CD4-positive, alpha-beta memory T cell (primary cell): ENCODE data around the gene ZNF416. TPM values are rescaled to one million over a fixed set of nuclear protein-coding genes. Genes with fewer than 3 reads are reported as not detected.

ENCODE experiments used
- CTCF ChIA-PET: fragments of 350-600 bp; sonication (Branson Sonifier 250); formaldehyde crosslinking; loops from one replicate; lab custom pipeline; 2021; ENCODE audit warnings: inconsistent platforms; ENCODE audit not compliant: partially characterized antibody; lab: Charles Lee
- POLR2A ChIA-PET: fragments of 350-600 bp; sonication (Branson Sonifier 250); formaldehyde crosslinking; loops from one replicate; lab custom pipeline; 2021; ENCODE audit not compliant: partially characterized antibody; lab: Charles Lee
- DNase-seq, 5 donors: peaks; one replicate each; pipeline versions ENCODE4 v3.0.0 to v3.0.0-alpha.2; 2020 to 2022; ENCODE audit warnings: mixed read lengths in 1 of 5
- H3K27ac ChIP-seq: one replicate; pipeline ENCODE4 v1.7.0; 2013; ENCODE audit warnings: low read depth, low read length
- H3K27me3 ChIP-seq: 2 replicates; pipeline ENCODE4 v1.7.0; 2013; ENCODE audit warnings: mild to moderate bottlenecking, low read length, moderate library complexity; ENCODE audit not compliant: insufficient read depth
- H3K36me3 ChIP-seq: 2 replicates; pipeline ENCODE4 v1.7.0; 2013; ENCODE audit warnings: mild to moderate bottlenecking, low read length, moderate library complexity; ENCODE audit not compliant: insufficient read depth
- H3K4me1 ChIP-seq: 2 replicates; pipeline ENCODE4 v1.7.0; 2013; ENCODE audit warnings: mild to moderate bottlenecking, low read length, moderate library complexity; ENCODE audit not compliant: insufficient read depth
- H3K4me3 ChIP-seq, 2 donors: one replicate each; pipeline ENCODE4 v1.7.0; 2013; ENCODE audit warnings: low read length in 2 of 2, mild to moderate bottlenecking in 1 of 2
- H3K9me3 ChIP-seq, 2 donors: one replicate each; pipeline ENCODE4 v1.7.0; 2013; ENCODE audit warnings: low read length in 2 of 2, control low read depth in 1 of 2; ENCODE audit not compliant: control insufficient read depth in 1 of 2
- H3K27ac Mint-ChIP-seq, 7 donors: one replicate each; pipeline ENCODE4 v1.8.0; 2020 to 2021; ENCODE audit warnings: mixed read lengths in 7 of 7, mild to moderate bottlenecking in 6 of 7, inconsistent platforms in 3 of 7, moderate library complexity in 3 of 7
- H3K27me3 Mint-ChIP-seq, 2 donors: one replicate each; pipeline ENCODE4 v1.8.0; 2020 to 2021; ENCODE audit warnings: mixed read lengths in 2 of 2
- H3K36me3 Mint-ChIP-seq, 2 donors: one replicate each; pipeline ENCODE4 v1.8.0; 2020 to 2021; ENCODE audit warnings: mixed read lengths in 2 of 2, inconsistent platforms in 1 of 2, mild to moderate bottlenecking in 1 of 2
- H3K4me1 Mint-ChIP-seq, 4 donors: one replicate each; pipeline ENCODE4 v1.8.0; 2020 to 2021; ENCODE audit warnings: mixed read lengths in 4 of 4, mild to moderate bottlenecking in 1 of 4
- H3K4me3 Mint-ChIP-seq, 8 donors: one replicate each; pipeline ENCODE4 v1.8.0; 2020 to 2021; ENCODE audit warnings: mixed read lengths in 8 of 8, mild to moderate bottlenecking in 7 of 8, moderate library complexity in 6 of 8, inconsistent platforms in 3 of 8
- H3K9me3 Mint-ChIP-seq, 8 donors: one replicate each; pipeline ENCODE4 v1.8.0; 2020 to 2021; ENCODE audit warnings: mixed read lengths in 8 of 8, mild to moderate bottlenecking in 5 of 8, inconsistent platforms in 3 of 8, moderate library complexity in 1 of 8
- intact Hi-C: fragments of 100-400 bp; cut with micrococcal nuclease; formaldehyde crosslinking; loops from one replicate; pipeline ENCODE4 v1.15.1; 2023
- polyA plus RNA-seq, 2 donors: library from polyadenylated mRNA; unstranded; fragments of 300-500 nt; fragmentation: Illumina TruSeq; gene quantifications; one replicate each; pipeline ENCODE4 v1.2.3, GENCODE V29; 2021
- total RNA-seq, 2 experiments: library from RNA; stranded (reverse); gene quantifications; one replicate each; pipeline ENCODE4 v1.2.3, GENCODE V29; 2021

The ZNF416 gene
- total and polyA plus RNA-seq, 4 experiments from 2014 or later, result 4.6 to 13.9 (median 10.2) TPM

DNA sequence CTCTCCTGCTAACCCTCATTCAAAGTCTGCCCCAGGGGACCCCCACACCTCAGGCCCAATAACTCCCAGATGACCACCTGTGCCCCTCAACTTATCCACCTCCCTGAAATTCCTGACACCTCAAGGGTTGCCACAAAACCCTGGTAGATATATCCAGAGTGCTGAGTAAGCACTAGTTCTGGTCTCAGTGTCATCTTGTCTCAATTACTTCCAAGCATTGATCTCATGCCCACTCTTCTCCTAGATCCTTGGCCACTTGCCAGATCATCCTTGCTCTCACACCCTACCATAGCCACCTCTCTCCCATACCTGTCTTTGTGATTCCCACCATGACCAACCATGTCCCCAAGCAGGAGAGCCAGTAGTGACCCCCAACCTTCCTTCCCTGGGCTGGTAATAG is 2.0 kb downstream of the ZNF416 start:
- peak overlapping the region in 6 of 8 donors; percentile 29 to 67 (median 57) for H3K4me3 Mint-ChIP-seq
- Histone ChIP-seq H3K27me3 (no peaks in the 10 kb centered on the region), H3K4me3 (no peak overlapping the region), H3K9me3 (peaks cover 0 to 50% of the 10 kb centered on the region in 2 donors), H3K4me1 (peaks cover 17% of the 10 kb centered on the region), H3K27ac (no peak overlapping the region), H3K36me3 (peaks cover 39% of the 10 kb centered on the region)
- peaks cover 17 to 34% (median 19%) of the 10 kb centered on the region in 4 donors for H3K4me1 Mint-ChIP-seq
- H3K36me3 Mint-ChIP-seq, result peaks cover 65 to 66% of the 10 kb centered on the region in 2 donors
- intact Hi-C loops, result no loop called here
- H3K9me3 Mint-ChIP-seq, result peaks cover 7 to 78% (median 71%) of the 10 kb centered on the region in 8 donors
- no peak for DNase-seq
- ChIA-PET CTCF (no interaction called here), POLR2A (interaction anchor here (0.6 to 1.0 kb wide), 2 partner anchors 170 to 405 kb away, joined by 3 read pairs; partner anchors contain the start of gene ZNF776)
- peak overlapping the region in 2 of 7 donors; percentile 37 to 47 for H3K27ac Mint-ChIP-seq
- H3K27me3 Mint-ChIP-seq, result no peaks in the 10 kb centered on the region

DNA sequence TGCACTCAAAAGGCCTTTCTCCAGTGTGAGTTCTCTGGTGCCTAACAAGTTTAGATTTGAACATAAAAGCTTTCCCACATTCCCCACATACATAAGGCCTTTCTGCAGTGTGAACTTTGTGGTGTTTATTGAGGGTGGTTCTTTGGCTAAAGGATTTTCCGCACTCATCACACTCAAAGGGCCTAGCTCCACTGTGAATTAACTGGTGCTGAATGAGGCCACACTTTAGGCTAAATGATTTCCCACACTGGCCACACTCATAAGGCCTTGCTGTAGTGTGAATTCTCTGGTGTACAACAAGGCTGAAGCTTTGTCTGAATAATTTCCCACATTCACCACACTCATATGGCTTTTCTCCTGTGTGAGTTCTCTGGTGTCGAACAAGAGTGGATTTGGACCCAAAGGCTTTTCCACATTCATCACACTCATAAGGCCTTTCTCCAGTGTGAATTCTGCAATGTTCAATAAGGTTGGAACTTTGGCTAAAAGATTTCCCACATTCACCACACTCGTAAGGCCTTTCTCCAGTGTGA is 6.2 kb downstream of the ZNF416 start:
- no peak overlapping the region for H3K27ac Mint-ChIP-seq
- DNase-seq, result no peak
- peaks cover 7 to 94% (median 92%) of the 10 kb centered on the region in 8 donors for H3K9me3 Mint-ChIP-seq
- ChIA-PET POLR2A (no interaction called here), CTCF (no interaction called here)
- H3K4me3 Mint-ChIP-seq, result no peak overlapping the region
- peaks cover 4 to 11% (median 8%) of the 10 kb centered on the region in 4 donors for H3K4me1 Mint-ChIP-seq
- H3K27me3 Mint-ChIP-seq, result no peaks in the 10 kb centered on the region
- no peaks in the 10 kb centered on the region for H3K27me3 ChIP-seq
- peaks cover 56 to 73% of the 10 kb centered on the region in 2 donors for H3K36me3 Mint-ChIP-seq
- no peak overlapping the region for H3K4me3 ChIP-seq
- H3K27ac ChIP-seq, result no peak overlapping the region
- intact Hi-C loops, result no loop called here
- H3K9me3 ChIP-seq, result peaks cover 2 to 84% of the 10 kb centered on the region in 2 donors
- H3K4me1 ChIP-seq, result peaks cover 2% of the 10 kb centered on the region
- peaks cover 39% of the 10 kb centered on the region for H3K36me3 ChIP-seq

DNA sequence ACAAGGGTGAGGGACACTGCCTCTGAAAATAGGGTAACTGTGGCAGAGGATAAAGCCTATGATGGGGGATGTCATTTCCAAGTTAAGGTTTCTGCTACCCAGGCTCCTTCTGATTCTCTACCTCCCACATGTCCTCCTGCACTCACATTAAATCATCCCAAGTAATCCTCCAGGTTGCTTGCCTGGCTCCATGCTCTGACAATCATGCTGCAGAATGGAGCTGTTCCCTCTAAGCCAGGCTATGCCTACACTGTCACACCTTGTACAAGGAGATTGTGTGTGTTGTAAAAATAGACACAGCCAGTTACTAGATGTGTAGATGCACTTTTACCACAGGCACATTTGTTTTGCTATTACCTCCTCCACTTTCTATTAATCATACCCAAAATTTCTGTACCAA is 8.0 kb downstream of the ZNF416 start:
- DNase-seq, result no peak
- Histone ChIP-seq H3K4me1 (no peaks in the 10 kb centered on the region), H3K27me3 (no peaks in the 10 kb centered on the region), H3K36me3 (peaks cover 31% of the 10 kb centered on the region), H3K4me3 (no peak overlapping the region), H3K9me3 (peaks cover 5 to 91% of the 10 kb centered on the region in 2 donors), H3K27ac (no peak overlapping the region)
- Mint-ChIP-seq H3K36me3 (peaks cover 42 to 63% of the 10 kb centered on the region in 2 donors), H3K9me3 (peaks cover 0 to 97% (median 92%) of the 10 kb centered on the region in 8 donors), H3K4me1 (no peaks in the 10 kb centered on the region), H3K27ac (no peak overlapping the region), H3K4me3 (no peak overlapping the region), H3K27me3 (no peaks in the 10 kb centered on the region)
- intact Hi-C loops, result no loop called here
- ChIA-PET CTCF (no interaction called here), POLR2A (no interaction called here)

- H3K36me3 ChIP-seq, result no peaks in the 10 kb centered on the region
- DNase-seq, result no peak
- Mint-ChIP-seq H3K36me3 (peaks cover 15 to 35% of the 10 kb centered on the region in 2 donors), H3K4me1 (no peaks in the 10 kb centered on the region), H3K27ac (no peak overlapping the region), H3K4me3 (no peak overlapping the region), H3K9me3 (peaks cover 0 to 96% (median 90%) of the 10 kb centered on the region in 8 donors), H3K27me3 (no peaks in the 10 kb centered on the region)
- H3K27ac ChIP-seq, result no peak overlapping the region
- no peaks in the 10 kb centered on the region for H3K27me3 ChIP-seq
- POLR2A ChIA-PET, result no interaction called here
- CTCF ChIA-PET, result no interaction called here
- no peaks in the 10 kb centered on the region for H3K4me1 ChIP-seq
- H3K4me3 ChIP-seq, result no peak overlapping the region
- intact Hi-C loops, result loop anchor here (10.0 kb wide), 1 partner anchor 462 kb away; no protein-coding TSS in a partner anchor
- H3K9me3 ChIP-seq, result peaks cover 11 to 60% of the 10 kb centered on the region in 2 donors
These were observed 12.1 kb downstream of the ZNF416 start for GRCh38 chr19:57566396-57567265.

DNA sequence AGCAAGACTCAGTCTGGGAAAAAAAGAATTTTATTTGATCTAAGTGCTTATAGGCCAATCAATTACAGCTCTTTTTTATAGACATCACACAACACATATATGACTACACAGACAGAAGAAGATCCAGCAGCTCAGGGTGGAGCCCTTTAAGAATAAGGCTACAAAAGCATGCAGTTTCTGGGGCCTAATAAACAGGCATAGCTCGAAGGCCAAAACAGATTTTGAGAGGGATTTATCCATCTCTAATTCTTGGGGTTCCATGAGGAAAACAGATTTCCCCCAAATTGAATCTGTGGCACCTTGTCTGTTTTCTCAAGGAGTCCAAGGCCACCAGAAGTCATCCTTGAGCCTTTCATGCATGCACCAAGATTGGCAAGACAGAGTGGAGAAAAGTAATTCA is 15.2 kb downstream of the ZNF416 start:
- H3K4me3 Mint-ChIP-seq, result no peak overlapping the region
- ChIA-PET POLR2A (no interaction called here), CTCF (no interaction called here)
- H3K4me1 Mint-ChIP-seq, result peaks cover 11 to 24% (median 18%) of the 10 kb centered on the region in 4 donors
- H3K27me3 Mint-ChIP-seq, result peaks cover 0 to 1% of the 10 kb centered on the region in 2 donors
- peaks cover 3 to 80% (median 72%) of the 10 kb centered on the region in 8 donors for H3K9me3 Mint-ChIP-seq
- H3K27ac Mint-ChIP-seq, result no peak overlapping the region
- H3K9me3 ChIP-seq, result peaks cover 11 to 35% of the 10 kb centered on the region in 2 donors
- no peak for DNase-seq
- no peak overlapping the region for H3K27ac ChIP-seq
- H3K4me3 ChIP-seq, result no peak overlapping the region
- H3K4me1 ChIP-seq, result peaks cover 13% of the 10 kb centered on the region
- intact Hi-C loops, result loop anchor here (10.0 kb wide), 1 partner anchor 459 kb away; no protein-coding TSS in a partner anchor
- H3K36me3 Mint-ChIP-seq, result peaks cover 27 to 37% of the 10 kb centered on the region in 2 donors
- no peaks in the 10 kb centered on the region for H3K27me3 ChIP-seq
- no peaks in the 10 kb centered on the region for H3K36me3 ChIP-seq

- DNase-seq, result no peak
These were observed 18.6 kb downstream of the ZNF416 start for GRCh38 chr19:57560049-57560491.

More at GRCh38 chr19:57560049-57560491, 18.6 kb downstream of the ZNF416 start:
- Mint-ChIP-seq H3K4me1 (peaks cover 20 to 42% (median 29%) of the 10 kb centered on the region in 4 donors), H3K9me3 (peaks cover 2 to 54% (median 46%) of the 10 kb centered on the region in 8 donors), H3K4me3 (peak overlapping the region; percentile 91 to 99 (median 98)), H3K27ac (peak overlapping the region; percentile 70 to 97 (median 95)), H3K36me3 (peaks cover 46 to 47% of the 10 kb centered on the region in 2 donors), H3K27me3 (peaks cover 0 to 1% of the 10 kb centered on the region in 2 donors)
- Histone ChIP-seq H3K4me1 (peaks cover 22% of the 10 kb centered on the region), H3K9me3 (peaks cover 0 to 3% of the 10 kb centered on the region in 2 donors), H3K27ac (peak overlapping the region; percentile 63), H3K27me3 (no peaks in the 10 kb centered on the region), H3K4me3 (peak overlapping the region; percentile 37 to 84), H3K36me3 (peaks cover 13% of the 10 kb centered on the region)
- ChIA-PET CTCF (no interaction called here), POLR2A (interaction anchor here (0.9 to 1.9 kb wide), 2 partner anchors 33 to 125 kb away, joined by 3 to 5 read pairs (median 3); partner anchors contain the start of genes ZNF549 and ZNF749)
- intact Hi-C loops, result loop anchor here (10.0 kb wide), 1 partner anchor 455 kb away; no protein-coding TSS in a partner anchor
